BLaER1 (cell line): ENCODE measurements around the gene C1orf216.
"Not testable (repeated sequence)": the region's sequence is repeated elsewhere in the genome, so short reads cannot be mapped to it uniquely, and the experiment has no call there.

ENCODE experiments used
- H3K27ac ChIP-seq: shearing (Covaris generic); formaldehyde crosslinking; 2 replicates; pipeline ENCODE4 v1.8.1; 2022
- H3K27me3 ChIP-seq: shearing (Covaris generic); formaldehyde crosslinking; 2 replicates; pipeline ENCODE4 v1.8.1; 2022
- H3K36me3 ChIP-seq: shearing (Covaris generic); formaldehyde crosslinking; 2 replicates; pipeline ENCODE4 v1.8.1; 2022
- H3K4me1 ChIP-seq: shearing (Covaris generic); formaldehyde crosslinking; 2 replicates; pipeline ENCODE4 v1.8.1; 2022
- H3K4me2 ChIP-seq: shearing (Covaris generic); formaldehyde crosslinking; 2 replicates; pipeline ENCODE4 v1.8.1; 2022
- H3K4me3 ChIP-seq: shearing (Covaris generic); formaldehyde crosslinking; 2 replicates; pipeline ENCODE4 v1.8.1; 2022
- H3K9ac ChIP-seq: shearing (Covaris generic); formaldehyde crosslinking; 2 replicates; pipeline ENCODE4 v1.8.1; 2022
- H3K9me3 ChIP-seq: shearing (Covaris generic); formaldehyde crosslinking; 2 replicates; pipeline ENCODE4 v1.8.1; 2022
- H4K20me1 ChIP-seq: shearing (Covaris generic); formaldehyde crosslinking; 2 replicates; pipeline ENCODE4 v1.8.1; 2022
- Cebpa-rat ChIP-seq: shearing (Covaris generic); IDR thresholded peaks from 2 replicates; pipeline ENCODE4 v1.8.1; 2022

The C1orf216 gene

GRCh38 chr1:35727434-35728040, 8.9 kb upstream of the C1orf216 start:
- H3K4me1 ChIP-seq: peaks cover 14% of the 10 kb centered on the region
- TF ChIP-seq Cebpa-rat: no peak
- H3K27ac ChIP-seq: no peak overlapping the region
- H3K4me2 ChIP-seq: no peak overlapping the region
- H3K36me3 ChIP-seq: peaks cover 40% of the 10 kb centered on the region
- H3K9ac ChIP-seq: no peak overlapping the region
- no peaks in the 10 kb centered on the region for H3K27me3 ChIP-seq
- H3K4me3 ChIP-seq: no peak overlapping the region
- no peaks in the 10 kb centered on the region for H3K9me3 ChIP-seq
- no peaks in the 10 kb centered on the region for H4K20me1 ChIP-seq

DNA sequence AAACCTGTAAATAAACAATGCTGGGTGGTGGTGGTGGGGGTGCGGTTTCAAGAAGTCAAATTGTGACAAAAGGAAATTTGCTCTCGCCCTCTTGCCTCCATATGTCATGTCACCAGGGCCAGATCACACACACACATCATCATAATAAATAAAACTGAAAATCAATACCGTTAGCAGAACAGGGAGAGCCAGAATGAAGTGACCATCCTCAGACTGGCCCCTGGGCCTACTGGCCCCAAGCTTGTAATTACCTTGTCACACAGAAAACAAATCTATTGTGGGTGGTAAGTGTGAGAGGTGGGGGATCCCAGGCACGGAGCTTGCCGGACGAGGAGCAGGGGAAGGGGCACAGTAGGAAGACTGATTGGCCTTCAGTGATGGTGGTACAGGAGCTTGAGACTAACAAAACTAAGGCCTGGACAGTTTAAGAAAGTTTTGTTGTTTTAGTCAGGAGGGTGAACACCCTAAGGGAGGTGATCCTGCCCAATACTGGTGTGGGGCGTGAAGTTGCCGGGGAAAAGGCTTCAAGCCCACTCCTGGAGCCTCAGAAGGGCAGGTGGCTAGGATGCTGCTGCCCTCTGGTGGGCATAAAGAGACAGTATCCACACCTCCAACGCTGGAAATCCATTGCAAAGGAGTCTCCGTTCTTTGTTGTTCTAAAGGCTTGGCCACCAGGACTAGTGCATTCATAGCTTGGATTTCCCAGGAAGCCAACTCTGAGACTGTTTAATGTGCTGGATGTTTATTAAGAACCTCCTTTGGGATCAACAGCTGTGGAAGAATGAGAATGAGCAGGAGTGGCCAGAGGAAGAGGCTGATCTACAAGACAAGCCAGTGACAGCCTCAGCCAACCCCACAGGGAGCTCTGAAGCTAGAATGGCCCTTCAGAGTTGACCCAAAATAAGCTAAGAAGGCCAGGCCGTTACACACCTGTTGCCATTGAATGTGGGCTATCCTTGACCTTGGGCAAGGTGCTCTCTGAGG, 8.1 kb upstream of the C1orf216 start:
- no peak overlapping the region for H3K9ac ChIP-seq
- H3K4me2 ChIP-seq: no peak overlapping the region
- no peak overlapping the region for H3K4me3 ChIP-seq
- H3K4me1 ChIP-seq: peaks cover 14% of the 10 kb centered on the region
- no peaks in the 10 kb centered on the region for H4K20me1 ChIP-seq
- H3K27ac ChIP-seq: no peak overlapping the region
- TF ChIP-seq Cebpa-rat: no peak
- H3K9me3 ChIP-seq: no peaks in the 10 kb centered on the region
- H3K36me3 ChIP-seq: peaks cover 32% of the 10 kb centered on the region
- H3K27me3 ChIP-seq: no peaks in the 10 kb centered on the region

DNA sequence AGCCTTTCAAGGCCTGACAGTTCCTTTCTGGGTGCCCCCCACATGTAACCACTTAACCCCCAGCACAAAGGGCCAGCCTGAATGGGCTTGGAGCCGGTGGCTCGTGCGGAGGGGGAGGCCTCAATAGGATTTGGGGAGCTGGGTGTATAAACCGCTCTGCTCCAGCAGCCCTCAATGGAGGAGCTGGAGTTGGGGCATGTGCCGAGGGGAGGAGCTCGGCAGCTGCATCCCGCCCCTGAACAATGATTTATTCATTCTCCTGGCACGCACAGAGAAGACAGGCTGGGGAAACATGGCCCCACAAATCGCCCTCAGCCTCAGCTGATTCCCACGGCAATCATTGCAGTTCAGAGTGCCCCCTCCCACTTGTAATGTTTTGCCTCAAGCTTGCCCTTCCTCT, 6.9 kb upstream of the C1orf216 start:
- no peak overlapping the region for H3K27ac ChIP-seq
- H3K9ac ChIP-seq: no peak overlapping the region
- no peak overlapping the region for H3K4me2 ChIP-seq
- H3K4me3 ChIP-seq: no peak overlapping the region
- peaks cover 23% of the 10 kb centered on the region for H3K36me3 ChIP-seq
- no peaks in the 10 kb centered on the region for H3K27me3 ChIP-seq
- no peak for TF ChIP-seq Cebpa-rat
- H3K9me3 ChIP-seq: no peaks in the 10 kb centered on the region
- peaks cover 14% of the 10 kb centered on the region for H3K4me1 ChIP-seq
- H4K20me1 ChIP-seq: no peaks in the 10 kb centered on the region

- Histone ChIP-seq H3K4me1 (peaks cover 44% of the 10 kb centered on the region), H4K20me1 (peaks cover 4% of the 10 kb centered on the region; the same call in 1 of the 2 replicates), H3K9me3 (no peaks in the 10 kb centered on the region), H3K27me3 (no peaks in the 10 kb centered on the region), H3K36me3 (peaks cover 30% of the 10 kb centered on the region), H3K9ac (peak overlapping the region; percentile 87), H3K4me2 (peak overlapping the region; percentile 93), H3K27ac (peak overlapping the region; percentile 88), H3K4me3 (peak overlapping the region; percentile 88)
- TF ChIP-seq Cebpa-rat: no peak
These were observed 690 bp downstream of the C1orf216 start for GRCh38 chr1:35717911-35718476.

DNA sequence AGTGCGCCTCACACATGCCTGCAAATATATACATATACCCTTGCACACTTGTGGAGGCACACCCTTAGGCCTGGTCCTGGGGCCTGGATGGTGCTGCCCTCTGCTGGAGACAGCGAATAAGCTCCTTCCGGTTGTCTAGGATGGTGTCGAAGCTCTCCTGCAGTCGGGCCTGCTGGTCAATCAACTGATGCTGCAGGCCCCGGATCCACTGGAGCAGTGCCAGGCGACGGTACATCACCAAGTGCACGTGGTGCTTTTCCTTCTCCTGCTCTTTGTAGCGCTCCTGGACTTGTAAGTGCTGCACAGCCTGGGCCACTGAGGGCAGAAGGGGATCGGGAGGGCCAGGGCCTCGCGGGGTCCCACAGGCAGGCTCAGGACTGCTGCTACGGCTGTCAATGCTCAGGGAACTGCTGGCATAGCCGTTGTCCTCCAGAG, 3.1 kb downstream of the C1orf216 start:
- H3K4me3 ChIP-seq: no peak overlapping the region
- no peaks in the 10 kb centered on the region for H3K9me3 ChIP-seq
- H3K36me3 ChIP-seq: peaks cover 32% of the 10 kb centered on the region
- no peak for TF ChIP-seq Cebpa-rat
- H3K27me3 ChIP-seq: no peaks in the 10 kb centered on the region
- peaks cover 44% of the 10 kb centered on the region for H3K4me1 ChIP-seq
- H3K9ac ChIP-seq: no peak overlapping the region
- H4K20me1 ChIP-seq: peaks cover 4% of the 10 kb centered on the region; the same call in 1 of the 2 replicates
- H3K27ac ChIP-seq: no peak overlapping the region
- peak overlapping the region; percentile 48 for H3K4me2 ChIP-seq

- no peaks in the 10 kb centered on the region for H3K27me3 ChIP-seq
- H4K20me1 ChIP-seq: peaks cover 4% of the 10 kb centered on the region; the same call in 1 of the 2 replicates
These were observed 3.6 kb downstream of the C1orf216 start for GRCh38 chr1:35714921-35715567.

DNA sequence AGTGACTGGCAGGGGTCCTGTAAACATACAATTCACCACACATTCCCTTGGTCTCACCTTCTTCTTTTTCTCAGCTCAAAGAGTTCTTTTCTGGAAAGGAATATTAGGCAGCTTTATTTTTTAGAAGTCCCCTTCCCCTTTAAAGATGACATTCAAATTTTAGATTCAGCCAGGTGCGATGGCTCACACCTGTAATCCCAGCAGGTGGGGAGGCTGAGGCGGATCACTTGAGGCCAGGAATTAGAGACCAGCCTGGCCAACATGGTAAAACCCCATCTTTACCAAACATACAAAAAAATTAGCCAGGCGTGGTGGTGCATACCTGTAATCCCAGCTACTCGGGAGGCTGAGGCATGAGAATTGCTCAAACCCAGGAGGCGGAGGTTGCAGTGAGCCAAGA, 7.6 kb downstream of the C1orf216 start:
- H4K20me1 ChIP-seq, H3K9me3 ChIP-seq, H3K4me2 ChIP-seq, H3K9ac ChIP-seq, H3K27ac ChIP-seq, H3K4me3 ChIP-seq: not testable (repeated sequence)
- peaks cover 20% of the 10 kb centered on the region; the same call in 1 of the 2 replicates for H3K27me3 ChIP-seq
- H3K36me3 ChIP-seq: peaks cover 32% of the 10 kb centered on the region
- H3K4me1 ChIP-seq: peaks cover 36% of the 10 kb centered on the region

More at GRCh38 chr1:35714921-35715567, 3.6 kb downstream of the C1orf216 start:
- H3K4me3 ChIP-seq: no peak overlapping the region
- H3K4me2 ChIP-seq: peak overlapping the region; percentile 48
- peaks cover 32% of the 10 kb centered on the region for H3K36me3 ChIP-seq
- TF ChIP-seq Cebpa-rat: no peak
- no peaks in the 10 kb centered on the region for H3K9me3 ChIP-seq
- H3K27ac ChIP-seq: no peak overlapping the region
- peaks cover 44% of the 10 kb centered on the region for H3K4me1 ChIP-seq
- no peak overlapping the region for H3K9ac ChIP-seq

GRCh38 chr1:35708952-35709351, 9.7 kb downstream of the C1orf216 start:
- no peak overlapping the region for H3K4me3 ChIP-seq
- no peak overlapping the region for H3K9ac ChIP-seq
- H3K4me2 ChIP-seq: peak overlapping the region; percentile 94
- TF ChIP-seq Cebpa-rat: no peak
- H3K4me1 ChIP-seq: peaks cover 20% of the 10 kb centered on the region
- peaks cover 11% of the 10 kb centered on the region for H3K36me3 ChIP-seq
- H3K27ac ChIP-seq: no peak overlapping the region
- H3K9me3 ChIP-seq: no peaks in the 10 kb centered on the region
- peaks cover 20% of the 10 kb centered on the region; the same call in 1 of the 2 replicates for H3K27me3 ChIP-seq
- H4K20me1 ChIP-seq: no peaks in the 10 kb centered on the region

DNA sequence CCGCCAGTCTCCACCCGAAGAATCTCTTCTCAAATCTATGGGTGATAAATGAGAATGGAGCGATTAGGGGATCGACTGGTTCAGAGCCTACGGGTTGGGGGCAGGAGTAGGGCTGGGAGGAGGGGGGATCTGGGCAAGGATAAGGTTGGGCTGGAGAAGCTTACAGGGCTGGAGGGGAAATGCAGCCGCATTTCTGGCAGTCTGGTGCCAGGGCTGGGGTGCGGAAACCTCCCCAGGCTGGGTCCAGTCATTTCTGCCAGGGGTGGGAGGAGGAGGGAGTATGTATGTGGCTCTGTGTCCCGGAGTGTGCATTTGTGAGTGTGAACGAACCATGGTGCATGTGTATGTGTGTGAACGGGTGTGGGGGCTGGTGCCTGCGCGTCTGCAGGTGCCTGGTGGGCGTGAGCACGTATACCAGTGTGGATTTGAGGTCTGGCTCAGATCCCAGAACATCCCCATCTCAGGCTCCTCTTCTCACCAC, 10.2 kb downstream of the C1orf216 start:
- no peaks in the 10 kb centered on the region for H3K9me3 ChIP-seq
- peak overlapping the region; percentile 77 for H3K4me3 ChIP-seq
- H3K4me2 ChIP-seq: peak overlapping the region; percentile 94
- H4K20me1 ChIP-seq: no peaks in the 10 kb centered on the region
- peaks cover 20% of the 10 kb centered on the region; the same call in 1 of the 2 replicates for H3K27me3 ChIP-seq
- H3K27ac ChIP-seq: peak overlapping the region; percentile 85
- 0 out of 2 replicates have a peak, but pooled peaks cover 6% of the 10 kb centered on the region for H3K36me3 ChIP-seq
- peak overlapping the region; percentile 84 for H3K9ac ChIP-seq
- peaks cover 20% of the 10 kb centered on the region for H3K4me1 ChIP-seq
- no peak for TF ChIP-seq Cebpa-rat
